GM23248 (cell line): ENCODE results near the gene SMIM36.

ENCODE experiments used
- EZH2 ChIP-seq: fragments of 200-600 bp; sonication (generic); IDR thresholded peaks from 2 replicates; pipeline ENCODE4 v1.6.1; 2018; ENCODE audit warnings: antibody characterized with exemption, mild to moderate bottlenecking; ENCODE audit not compliant: insufficient read depth, poor library complexity, severe bottlenecking
- EZH2phosphoT487 ChIP-seq: fragments of 200-600 bp; sonication (generic); IDR thresholded peaks from 2 replicates; pipeline ENCODE4 v1.6.1; 2018; ENCODE audit warnings: antibody characterized with exemption, moderate library complexity, mild to moderate bottlenecking, low read depth; ENCODE audit not compliant: insufficient read depth

DNA sequence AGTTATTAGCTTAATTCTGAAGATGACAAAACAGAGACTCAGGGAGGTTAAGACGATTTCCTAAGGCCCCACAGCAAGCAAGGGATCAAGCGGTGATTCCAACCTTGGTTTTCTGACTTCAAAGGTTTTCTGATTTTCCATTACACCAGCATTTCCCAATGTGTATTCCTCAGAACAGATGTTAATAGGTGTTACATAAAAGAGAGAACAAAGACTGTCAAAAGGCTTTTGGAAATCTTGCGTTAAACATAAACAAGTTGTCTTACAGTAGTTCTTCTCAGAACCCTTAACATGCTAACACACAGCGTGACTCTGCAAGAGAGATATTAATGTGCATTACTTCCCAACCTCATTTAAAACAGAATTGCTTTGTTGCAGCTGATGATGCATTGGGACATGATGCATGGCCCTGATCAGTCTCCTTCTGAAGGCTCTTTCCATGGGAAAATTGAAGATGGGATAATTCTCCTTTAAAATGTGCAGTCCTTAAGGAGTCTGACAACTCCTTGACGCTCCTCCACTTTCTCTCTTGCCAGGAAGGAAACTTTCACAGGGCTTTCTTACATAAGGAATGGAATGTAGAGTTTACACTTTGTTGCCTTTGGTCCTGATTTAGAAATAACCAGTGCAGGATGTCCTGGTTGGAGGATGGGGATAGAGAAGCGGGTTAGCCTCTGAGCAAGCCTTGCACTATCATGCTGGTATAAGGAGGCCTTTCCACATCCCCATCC is 68.1 kb downstream of the SMIM36 start:
- TF ChIP-seq EZH2, result no peak
- TF ChIP-seq EZH2phosphoT487, result no peak
